HG03378 (cell line): ENCODE measurements around the gene HLA-DRB5.
A peak's percentile ranks its signal among the peaks of the same experiment; 100 is the strongest.
"Not testable (repeated sequence)": the region's sequence is repeated elsewhere in the genome, so short reads cannot be mapped to it uniquely, and the experiment has no call there.

Experiments used
- ATAC-seq: cut with Tn5 transposase; IDR thresholded peaks from one replicate; pipeline ENCODE4 v1.9.1; 2021; ENCODE audit warnings: mild to moderate bottlenecking, moderate library complexity; ENCODE audit not compliant: unreplicated experiment

HLA-DRB5 gene

DNA sequence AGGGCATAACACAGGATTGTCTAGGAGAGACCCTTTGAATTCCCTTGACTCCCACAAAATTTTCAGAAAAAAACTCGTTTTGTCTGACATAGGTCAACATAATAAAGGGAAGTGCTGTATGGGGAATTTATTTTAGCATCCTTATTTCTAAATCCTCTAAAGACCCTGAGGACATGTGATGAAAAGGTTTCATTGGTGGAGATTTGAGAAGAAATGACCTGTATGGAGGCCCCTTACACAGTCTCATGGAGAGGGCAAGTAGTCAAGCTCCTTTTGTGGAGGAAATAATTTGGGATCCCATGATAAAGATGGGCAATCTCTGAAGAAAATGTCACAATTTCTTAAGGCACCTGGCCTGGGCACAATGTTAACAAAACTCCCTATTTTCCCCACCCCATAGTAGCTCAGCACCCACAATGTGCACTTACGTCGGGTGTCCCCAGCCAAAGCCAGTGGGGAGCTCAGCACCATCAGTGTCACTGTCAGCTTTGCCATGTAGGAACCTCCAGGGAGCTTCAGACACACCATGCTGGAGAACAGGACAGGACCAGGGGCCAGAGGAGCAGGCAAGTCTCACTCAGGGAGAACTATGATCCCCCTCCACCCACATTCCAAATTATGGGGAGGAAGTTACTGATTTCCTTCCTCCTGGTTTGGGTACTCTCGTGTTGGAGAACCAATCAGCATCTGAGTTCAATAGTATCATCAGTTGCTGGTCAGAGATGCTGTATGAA lies at the start of gene HLA-DRB5:
HLA-DRB5 (minus strand) TSS at position 591 of the 734 bp plus-strand sequence; CDS start at position 528, 63 bp downstream.
- peak; percentile 46 for ATAC-seq

- ATAC-seq, result no peak
These were observed 48.9 kb upstream of the HLA-DRB5 start for GRCh38 chr6:32578962-32579361.

DNA sequence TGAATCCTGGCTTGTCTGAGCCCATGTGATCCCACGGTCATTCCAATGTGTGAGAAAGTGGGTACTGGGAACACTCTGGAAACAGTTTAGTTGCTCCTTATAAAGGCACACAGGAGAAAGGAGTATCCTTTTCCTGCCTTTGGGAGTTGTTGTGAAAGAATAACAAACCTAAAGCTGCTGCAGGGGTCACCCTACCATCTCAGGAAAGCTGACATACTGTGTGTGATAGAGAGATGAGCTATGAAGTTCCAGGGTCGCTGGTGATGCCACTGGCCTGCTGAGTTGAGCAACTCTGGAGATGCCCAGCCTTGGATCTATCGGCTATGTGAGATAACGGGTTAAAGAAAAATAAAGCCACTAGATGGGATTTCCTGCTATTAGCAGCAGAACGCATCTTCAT lies 47.4 kb upstream of the HLA-DRB5 start:
- ATAC-seq, result not testable (repeated sequence)

GRCh38 chr6:32576250-32576649 lies 46.2 kb upstream of the HLA-DRB5 start:
- no peak for ATAC-seq

DNA sequence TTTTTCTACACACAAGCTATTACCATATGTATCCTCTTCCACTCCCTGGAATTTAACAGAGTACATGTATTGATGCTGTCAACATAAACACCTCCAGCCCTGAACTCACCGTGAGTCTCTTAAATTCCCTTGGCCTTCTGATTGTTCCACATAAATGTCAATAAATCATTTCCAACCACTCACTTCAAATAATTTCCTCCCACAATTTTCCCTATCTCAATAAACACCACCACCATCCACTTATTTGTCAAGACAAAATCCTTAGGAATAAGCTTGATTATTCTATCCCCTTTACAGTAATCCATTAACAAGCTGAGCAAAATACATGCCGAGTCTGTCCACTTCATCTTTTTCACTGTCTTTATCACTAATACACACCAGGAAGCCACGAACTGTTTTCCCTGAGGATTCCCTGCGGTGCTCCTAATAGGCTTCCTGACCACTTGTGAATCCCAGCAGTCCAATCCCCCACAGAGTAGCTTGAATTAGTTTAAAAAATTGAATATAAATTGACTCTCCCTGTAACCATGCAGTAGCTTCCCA lies 40.3 kb upstream of the HLA-DRB5 start:
- no peak for ATAC-seq

- ATAC-seq, result no peak
These were observed 38.5 kb upstream of the HLA-DRB5 start for GRCh38 chr6:32568561-32568960.

GRCh38 chr6:32566957-32567356 lies 36.9 kb upstream of the HLA-DRB5 start:
- no peak for ATAC-seq

DNA sequence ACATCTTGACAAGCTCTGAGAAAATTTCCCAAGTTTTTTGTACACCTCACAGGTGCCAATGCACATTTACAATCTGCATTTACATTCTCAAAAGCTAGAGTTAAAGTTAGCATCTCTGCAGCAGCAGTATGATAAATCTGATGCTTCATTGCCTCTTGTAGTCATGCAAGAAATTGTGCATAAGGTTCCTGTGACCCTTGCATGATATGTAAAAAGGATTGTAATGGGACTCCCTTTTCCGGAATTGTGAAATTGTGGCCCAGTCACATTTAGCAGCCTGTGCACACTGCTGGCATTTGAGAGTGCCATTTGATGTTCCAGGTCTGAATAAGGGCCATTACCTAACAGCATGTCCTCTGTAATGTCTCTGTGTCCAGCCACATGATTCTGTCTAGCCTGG lies 35.4 kb upstream of the HLA-DRB5 start:
- ATAC-seq, result no peak

DNA sequence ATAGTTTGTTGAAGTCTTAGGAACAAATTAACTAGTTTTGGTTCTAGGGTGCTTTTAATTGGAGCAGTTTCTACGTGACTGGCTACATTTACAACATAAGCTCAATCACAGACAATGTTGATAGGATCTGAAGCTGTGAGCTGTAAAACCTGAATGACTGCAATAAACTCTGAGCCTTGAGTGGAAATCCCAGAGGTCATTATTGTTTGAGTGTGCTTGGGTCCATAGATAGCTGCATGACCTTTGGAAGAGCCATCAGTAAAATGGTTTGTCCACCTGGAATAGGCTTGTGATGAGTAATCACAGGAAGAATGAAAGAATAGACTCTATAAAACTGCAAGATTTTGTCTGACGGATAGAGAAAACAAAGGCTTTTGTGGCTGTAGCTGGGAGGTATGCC lies 32.9 kb upstream of the HLA-DRB5 start:
- no peak for ATAC-seq

DNA sequence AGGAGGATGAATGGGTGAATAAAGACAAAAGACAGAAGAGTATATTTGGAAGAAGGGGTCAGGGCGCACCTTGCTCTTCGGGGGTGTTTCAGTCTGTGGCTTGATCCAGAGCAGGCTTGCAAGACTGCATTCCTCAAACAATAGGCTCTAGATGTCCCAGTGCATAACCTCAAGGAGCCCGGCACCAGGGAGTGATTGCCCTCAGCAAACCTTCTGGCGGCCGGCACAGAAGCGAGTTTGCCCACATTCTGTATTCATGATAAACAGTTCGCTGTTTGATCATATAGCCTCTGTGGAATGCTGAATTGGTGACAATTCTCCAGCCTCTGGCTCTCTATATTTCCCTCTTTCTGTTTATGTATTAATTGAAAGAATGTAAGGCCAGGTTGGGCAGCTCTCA lies 29.7 kb upstream of the HLA-DRB5 start:
- ATAC-seq, result no peak

- no peak for ATAC-seq
These were observed 28.5 kb upstream of the HLA-DRB5 start for GRCh38 chr6:32558426-32559057.

DNA sequence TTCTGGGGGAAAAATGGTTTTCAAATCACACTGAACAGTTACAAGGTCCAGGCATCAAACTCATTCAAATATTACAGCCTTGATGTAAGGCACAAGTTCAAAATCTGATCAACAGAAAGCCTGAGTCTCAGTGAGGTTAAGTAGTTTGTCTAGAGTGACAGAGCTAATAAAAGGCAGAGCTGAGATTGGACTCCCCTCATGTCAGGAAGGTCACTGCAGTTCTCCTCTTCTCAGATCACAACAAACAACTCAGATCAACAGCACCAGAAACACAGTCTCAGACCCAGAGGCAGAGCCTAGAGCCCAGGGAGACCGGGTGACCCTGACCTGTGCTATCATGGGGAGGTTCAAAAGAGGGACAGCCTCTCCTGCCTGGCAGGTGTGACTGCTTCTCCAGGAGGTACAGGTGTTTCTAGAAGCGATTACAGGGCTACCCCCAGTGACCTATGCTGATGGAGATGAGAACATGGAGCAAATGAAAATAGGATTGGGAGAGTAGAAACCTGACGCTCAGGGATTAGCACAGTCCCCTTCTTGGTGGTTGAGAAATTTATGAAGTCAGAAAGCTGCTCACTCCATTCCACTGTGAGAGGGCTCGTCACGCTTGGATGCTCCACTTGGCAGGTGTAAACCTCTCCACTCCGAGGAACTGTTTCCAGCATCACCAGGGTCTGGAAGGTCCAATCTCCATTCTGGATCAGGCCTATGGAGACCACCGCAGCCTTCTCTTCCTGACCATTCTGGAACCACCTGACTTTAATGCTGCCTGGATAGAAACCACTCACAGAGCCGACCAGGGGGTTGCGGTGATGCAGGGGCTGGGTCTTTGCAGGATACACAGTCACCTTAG lies 24.3 kb upstream of the HLA-DRB5 start:
- no peak for ATAC-seq

DNA sequence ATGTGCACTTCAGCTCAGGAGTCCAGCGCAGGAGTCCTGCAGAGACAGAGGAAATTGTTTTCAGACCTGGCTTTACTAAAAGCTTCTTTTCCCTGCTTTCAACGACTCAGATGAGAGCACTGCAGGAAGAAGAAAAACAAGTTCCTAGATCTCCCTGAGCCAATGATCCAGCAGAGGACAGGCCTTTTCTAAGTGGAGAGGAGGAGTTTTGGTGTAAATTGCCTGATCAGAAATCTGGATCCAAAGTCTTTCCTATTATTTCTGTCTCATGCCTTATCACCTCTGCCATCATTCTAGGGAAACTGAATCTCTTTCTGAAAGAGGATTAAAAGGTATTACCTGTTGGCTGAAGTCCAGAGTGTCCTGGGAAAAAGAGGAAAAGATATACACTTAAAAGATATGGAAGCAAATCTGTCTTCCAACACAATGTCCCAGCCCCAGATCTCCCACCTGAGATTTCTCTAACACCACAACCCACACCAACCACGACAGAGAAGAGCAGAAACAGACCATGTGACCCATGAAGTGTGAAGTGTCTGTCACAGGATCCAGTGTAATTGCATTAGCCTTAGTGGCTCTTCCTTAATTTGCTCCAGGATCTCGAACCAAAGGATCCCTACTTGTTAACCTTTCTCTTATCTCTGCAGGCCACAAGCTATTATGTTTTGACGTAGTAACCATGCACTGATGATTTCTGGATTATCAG lies 23.1 kb upstream of the HLA-DRB5 start:
- no peak for ATAC-seq

- ATAC-seq, result no peak
These were observed 21.3 kb upstream of the HLA-DRB5 start for GRCh38 chr6:32551410-32551809.

DNA sequence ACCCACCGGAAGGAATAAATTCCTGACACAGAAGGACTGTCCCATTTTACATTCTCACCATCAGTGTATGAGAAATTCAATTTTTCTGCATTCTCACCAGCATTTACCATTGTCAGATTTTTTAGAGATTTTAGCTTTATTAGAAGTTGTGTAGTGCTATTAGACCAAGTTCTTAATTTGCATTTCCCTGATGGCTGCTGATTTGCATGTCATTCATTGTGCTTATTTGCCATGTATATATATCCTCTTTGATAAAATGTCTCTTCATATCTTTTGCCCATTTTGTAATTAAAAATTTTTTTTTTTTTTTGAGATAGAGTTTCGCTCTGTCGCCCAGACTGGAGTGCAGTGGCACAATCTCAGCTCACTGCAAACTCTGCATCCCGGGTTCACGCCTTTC lies 9.8 kb upstream of the HLA-DRB5 start:
- ATAC-seq, result no peak

DNA sequence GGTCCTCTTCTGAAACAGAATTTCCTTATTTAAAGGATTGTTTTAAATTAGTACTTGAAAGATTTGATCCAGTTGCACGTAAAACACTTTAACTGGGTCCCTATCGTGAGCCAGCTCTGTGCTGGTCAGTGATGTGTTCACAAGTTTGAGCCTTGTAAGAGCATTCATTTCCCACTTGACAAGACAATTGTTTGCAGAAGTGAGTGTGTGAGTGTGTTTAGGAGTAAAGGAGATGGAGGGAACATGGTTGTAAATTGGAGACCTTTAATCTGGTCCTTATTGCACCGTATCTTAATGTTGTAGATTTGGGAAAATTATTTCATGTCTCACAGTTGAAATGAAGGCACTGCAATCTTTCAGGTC lies 325 bp upstream of the HLA-DRB5 start:
- ATAC-seq, result peak; percentile 25

DNA sequence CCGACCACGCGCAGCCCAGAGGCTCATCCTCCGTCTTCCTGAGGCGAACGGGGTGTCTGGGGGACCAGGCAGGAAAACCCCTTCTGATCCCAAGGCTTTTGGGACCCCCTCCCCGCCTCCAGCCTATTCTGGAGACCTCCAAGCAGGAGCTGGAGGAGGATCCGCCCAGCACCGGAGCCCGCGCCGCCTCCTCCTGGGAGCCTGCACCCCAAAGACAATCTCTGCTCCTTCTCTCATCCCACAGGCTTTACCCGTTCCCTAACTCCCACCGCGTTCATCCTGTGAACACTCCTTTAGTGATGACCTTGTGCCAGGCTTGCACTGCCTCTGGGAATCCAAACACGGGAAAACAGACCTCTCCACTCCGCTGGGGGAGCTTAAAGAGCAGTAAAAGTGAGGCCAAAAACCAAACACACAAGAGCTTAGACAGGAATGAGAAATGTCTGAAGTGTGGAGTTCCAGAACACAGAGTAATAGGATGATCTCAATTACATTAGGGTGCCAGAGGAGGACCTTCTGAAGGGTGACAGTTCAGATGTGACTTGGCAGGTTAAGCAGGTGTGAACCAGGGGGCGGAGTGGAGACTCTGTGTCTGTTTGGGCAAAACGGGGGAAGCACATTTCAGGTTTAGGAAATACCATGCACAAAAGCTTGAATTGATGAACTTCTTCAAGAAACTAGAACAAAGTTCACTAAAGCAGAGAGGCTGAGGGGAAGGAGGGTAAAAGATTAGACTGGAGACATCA lies 7.6 kb downstream of the HLA-DRB5 start:
- no peak for ATAC-seq

- ATAC-seq, result no peak
These were observed 10.2 kb downstream of the HLA-DRB5 start for GRCh38 chr6:32519910-32520258.

- no peak for ATAC-seq
These were observed 10.8 kb downstream of the HLA-DRB5 start for GRCh38 chr6:32519118-32519909.
